DMS 273 (cell line): ENCODE data around the gene F7.

ENCODE experiments used
- DNase-seq: peaks from one replicate; lab custom pipeline; 2025; ENCODE audit not compliant: unreplicated experiment; lab: John Stamatoyannopoulos, UW

F7 gene

GRCh38 chr13:113129921-113130750, 24.5 kb downstream of the F7 start:
- no peak for DNase-seq

- no peak for DNase-seq
These were observed 29.7 kb downstream of the F7 start for GRCh38 chr13:113135281-113135760.

- DNase-seq = no peak
These were observed 32.2 kb downstream of the F7 start for GRCh38 chr13:113137691-113138298.

GRCh38 chr13:113138792-113139551, 33.4 kb downstream of the F7 start:
- DNase-seq = peak; percentile 11

- DNase-seq = no peak
These were observed 34.0 kb downstream of the F7 start for GRCh38 chr13:113139577-113139976.

- DNase-seq = no peak
These were observed 35.3 kb downstream of the F7 start for GRCh38 chr13:113140677-113141600.

GRCh38 chr13:113141601-113141970, 36.0 kb downstream of the F7 start:
- no peak for DNase-seq

- DNase-seq = no peak
These were observed 37.3 kb downstream of the F7 start for GRCh38 chr13:113142876-113143275.

GRCh38 chr13:113143466-113144254, 38.1 kb downstream of the F7 start:
- DNase-seq = no peak

- DNase-seq = no peak
These were observed 38.7 kb downstream of the F7 start for GRCh38 chr13:113144255-113144629.

GRCh38 chr13:113145496-113145895, 39.9 kb downstream of the F7 start:
- DNase-seq = no peak

- DNase-seq = no peak
These were observed 40.5 kb downstream of the F7 start for GRCh38 chr13:113145911-113146598.

GRCh38 chr13:113146750-113147149, 41.2 kb downstream of the F7 start:
- DNase-seq = no peak

GRCh38 chr13:113147206-113147605, 41.6 kb downstream of the F7 start:
- DNase-seq = no peak

- DNase-seq = no peak
These were observed 42.8 kb downstream of the F7 start for GRCh38 chr13:113148407-113148806.

- DNase-seq = no peak
These were observed 43.4 kb downstream of the F7 start for GRCh38 chr13:113148940-113149503.

GRCh38 chr13:113149711-113150549, 44.3 kb downstream of the F7 start:
- DNase-seq = no peak
